Neural progenitor cell (in vitro differentiated cells): ENCODE measurements around the gene RADIL. TPM values are rescaled to one million over a fixed set of nuclear protein-coding genes. Genes with fewer than 3 reads are reported as not detected.

Experiments
- DNase-seq: peaks from one replicate; pipeline ENCODE4 v3.0.0-alpha.2; 2016; ENCODE audit warnings: low spot score
- H2AFZ ChIP-seq: fragments of 200-600 bp; sonication (generic); replicated peaks from 2 replicates; pipeline ENCODE4 v1.6.1; 2016; ENCODE audit warnings: antibody characterized with exemption
- H3F3A ChIP-seq: fragments of 200-600 bp; sonication (generic); 2 replicates; pipeline ENCODE4 v1.6.1; 2016; ENCODE audit warnings: antibody characterized with exemption, low read depth
- H3K27ac ChIP-seq: fragments of 200-600 bp; sonication (generic); 2 replicates; pipeline ENCODE4 v1.5.1; 2016; ENCODE audit warnings: mild to moderate bottlenecking
- H3K27me3 ChIP-seq: fragments of 200-600 bp; sonication (generic); 2 replicates; pipeline ENCODE4 v1.6.1; 2016; ENCODE audit warnings: mild to moderate bottlenecking, moderate library complexity
- H3K36me3 ChIP-seq: fragments of 200-600 bp; sonication (generic); 2 replicates; pipeline ENCODE4 v1.5.1; 2016
- H3K4me1 ChIP-seq: fragments of 200-600 bp; sonication (generic); 2 replicates; pipeline ENCODE4 v1.6.1; 2016; ENCODE audit warnings: mixed run types
- H3K4me2 ChIP-seq: fragments of 200-600 bp; sonication (generic); 2 replicates; pipeline ENCODE4 v1.6.1; 2016
- H3K4me3 ChIP-seq: fragments of 200-600 bp; sonication (generic); 2 replicates; pipeline ENCODE4 v1.5.1; 2016
- H3K79me2 ChIP-seq: fragments of 200-600 bp; sonication (generic); 2 replicates; pipeline ENCODE4 v1.6.1; 2016; ENCODE audit warnings: low read depth
- H3K9ac ChIP-seq: fragments of 200-600 bp; sonication (generic); 2 replicates; pipeline ENCODE4 v1.6.1; 2016
- H3K9me3 ChIP-seq: fragments of 200-600 bp; sonication (generic); 2 replicates; pipeline ENCODE4 v1.5.1; 2016; ENCODE audit warnings: low read depth
- H4K20me1 ChIP-seq: fragments of 200-600 bp; sonication (generic); 2 replicates; pipeline ENCODE4 v1.6.1; 2016; ENCODE audit warnings: low read depth
- H3K27ac Mint-ChIP-seq: 3 replicates; pipeline ENCODE4 v1.8.0; 2021; ENCODE audit warnings: mixed read lengths
- H3K27me3 Mint-ChIP-seq: 2 replicates; pipeline ENCODE4 v1.8.0; 2022; ENCODE audit warnings: low read depth, mild to moderate bottlenecking, inconsistent platforms, moderate library complexity, mixed read lengths; ENCODE audit not compliant: insufficient read depth
- H3K36me3 Mint-ChIP-seq: 3 replicates; pipeline ENCODE4 v1.8.0; 2021; ENCODE audit warnings: mixed read lengths
- H3K4me1 Mint-ChIP-seq: 3 replicates; pipeline ENCODE4 v1.8.0; 2021; ENCODE audit warnings: mixed read lengths
- H3K4me3 Mint-ChIP-seq: 3 replicates; pipeline ENCODE4 v1.8.0; 2021; ENCODE audit warnings: mild to moderate bottlenecking, moderate library complexity, mixed read lengths
- H3K9me3 Mint-ChIP-seq: 3 replicates; pipeline ENCODE4 v1.8.0; 2020; ENCODE audit warnings: mixed read lengths
- EZH2 ChIP-seq: fragments of 200-600 bp; sonication (generic); IDR thresholded peaks from 2 replicates; pipeline ENCODE4 v1.6.1; 2017; ENCODE audit warnings: antibody characterized with exemption, mild to moderate bottlenecking, moderate library complexity
- EZH2phosphoT487 ChIP-seq: fragments of 200-600 bp; sonication (generic); IDR thresholded peaks from 2 replicates; pipeline ENCODE4 v1.6.1; 2017; ENCODE audit warnings: antibody characterized with exemption
- total RNA-seq: library from RNA; depleted of rRNA; stranded (reverse); fragments of >200 nt; gene quantifications from 2 replicates; pipeline ENCODE4 v1.2.3, GENCODE V29; 2015; ENCODE audit warnings: low replicate concordance
- TF ChIP-seq, protein P1 (sequence below): fragments of 200-600 bp; sonication (generic); IDR thresholded peaks from 2 replicates; pipeline ENCODE4 v1.5.1; 2017; ENCODE audit warnings: antibody characterized with exemption, mild to moderate bottlenecking

RADIL gene
- total RNA-seq, 1 donor from 2014 or later = 3.1 TPM

- Mint-ChIP-seq H3K27ac (no peak overlapping the region), H3K4me1 (peaks cover 3% of the 10 kb centered on the region)
- H3K36me3 ChIP-seq = no peaks in the 10 kb centered on the region
These were observed 95.4 kb downstream of the RADIL start for GRCh38 chr7:4787947-4788626.

GRCh38 chr7:4787541-4787940, 96.0 kb downstream of the RADIL start:
- Histone ChIP-seq H3K4me3 (no peak overlapping the region), H3K9ac (no peak overlapping the region), H3F3A (no peaks in the 10 kb centered on the region), H3K36me3 (no peaks in the 10 kb centered on the region), H3K9me3 (no peaks in the 10 kb centered on the region), H3K4me1 (no peaks in the 10 kb centered on the region), H3K27ac (no peak overlapping the region), H3K27me3 (no peaks in the 10 kb centered on the region), H3K79me2 (no peaks in the 10 kb centered on the region), H3K4me2 (no peak overlapping the region), H4K20me1 (no peaks in the 10 kb centered on the region), H2AFZ (no peak overlapping the region)
- peaks cover 2% of the 10 kb centered on the region for H3K27me3 Mint-ChIP-seq
- no peak for DNase-seq
- no peaks in the 10 kb centered on the region for H3K36me3 Mint-ChIP-seq
- TF ChIP-seq, protein P1, sequence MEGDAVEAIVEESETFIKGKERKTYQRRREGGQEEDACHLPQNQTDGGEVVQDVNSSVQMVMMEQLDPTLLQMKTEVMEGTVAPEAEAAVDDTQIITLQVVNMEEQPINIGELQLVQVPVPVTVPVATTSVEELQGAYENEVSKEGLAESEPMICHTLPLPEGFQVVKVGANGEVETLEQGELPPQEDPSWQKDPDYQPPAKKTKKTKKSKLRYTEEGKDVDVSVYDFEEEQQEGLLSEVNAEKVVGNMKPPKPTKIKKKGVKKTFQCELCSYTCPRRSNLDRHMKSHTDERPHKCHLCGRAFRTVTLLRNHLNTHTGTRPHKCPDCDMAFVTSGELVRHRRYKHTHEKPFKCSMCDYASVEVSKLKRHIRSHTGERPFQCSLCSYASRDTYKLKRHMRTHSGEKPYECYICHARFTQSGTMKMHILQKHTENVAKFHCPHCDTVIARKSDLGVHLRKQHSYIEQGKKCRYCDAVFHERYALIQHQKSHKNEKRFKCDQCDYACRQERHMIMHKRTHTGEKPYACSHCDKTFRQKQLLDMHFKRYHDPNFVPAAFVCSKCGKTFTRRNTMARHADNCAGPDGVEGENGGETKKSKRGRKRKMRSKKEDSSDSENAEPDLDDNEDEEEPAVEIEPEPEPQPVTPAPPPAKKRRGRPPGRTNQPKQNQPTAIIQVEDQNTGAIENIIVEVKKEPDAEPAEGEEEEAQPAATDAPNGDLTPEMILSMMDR = no peak
- TF ChIP-seq EZH2 (no peak), EZH2phosphoT487 (no peak)
- no peak overlapping the region for H3K27ac Mint-ChIP-seq
- peak overlapping the region; percentile 64 for H3K4me3 Mint-ChIP-seq
- H3K9me3 Mint-ChIP-seq = no peaks in the 10 kb centered on the region
- H3K4me1 Mint-ChIP-seq = peaks cover 3% of the 10 kb centered on the region

More at GRCh38 chr7:4787947-4788626, 95.4 kb downstream of the RADIL start:
- Histone ChIP-seq H3K27me3 (no peaks in the 10 kb centered on the region), H3K4me1 (no peaks in the 10 kb centered on the region), H2AFZ (no peak overlapping the region), H3F3A (no peaks in the 10 kb centered on the region), H3K4me2 (no peak overlapping the region), H3K9me3 (no peaks in the 10 kb centered on the region), H3K79me2 (no peaks in the 10 kb centered on the region), H3K4me3 (no peak overlapping the region), H4K20me1 (no peaks in the 10 kb centered on the region), H3K9ac (no peak overlapping the region), H3K27ac (no peak overlapping the region)
- TF ChIP-seq, protein P1 = no peak
- TF ChIP-seq EZH2 = no peak
- TF ChIP-seq EZH2phosphoT487 = no peak
- H3K9me3 Mint-ChIP-seq = no peaks in the 10 kb centered on the region
- no peaks in the 10 kb centered on the region for H3K36me3 Mint-ChIP-seq
- H3K27me3 Mint-ChIP-seq = peaks cover 2% of the 10 kb centered on the region
- peak overlapping the region; percentile 64 for H3K4me3 Mint-ChIP-seq
- DNase-seq = no peak

- Histone ChIP-seq H3K4me2 (no peak overlapping the region), H3K27me3 (no peaks in the 10 kb centered on the region), H4K20me1 (no peaks in the 10 kb centered on the region), H3K9me3 (no peaks in the 10 kb centered on the region), H3K36me3 (no peaks in the 10 kb centered on the region), H3K9ac (no peak overlapping the region), H3K79me2 (no peaks in the 10 kb centered on the region), H3K27ac (no peak overlapping the region), H2AFZ (no peak overlapping the region), H3F3A (no peaks in the 10 kb centered on the region), H3K4me3 (no peak overlapping the region), H3K4me1 (no peaks in the 10 kb centered on the region)
- H3K27ac Mint-ChIP-seq = no peak overlapping the region
- H3K27me3 Mint-ChIP-seq = peaks cover 2% of the 10 kb centered on the region
- H3K4me1 Mint-ChIP-seq = no peaks in the 10 kb centered on the region
- H3K4me3 Mint-ChIP-seq = no peak overlapping the region
- no peaks in the 10 kb centered on the region for H3K9me3 Mint-ChIP-seq
- TF ChIP-seq, protein P1 = no peak
- TF ChIP-seq EZH2phosphoT487 = no peak
- no peak for TF ChIP-seq EZH2
- DNase-seq = no peak
- H3K36me3 Mint-ChIP-seq = no peaks in the 10 kb centered on the region
These were observed 97.5 kb downstream of the RADIL start for GRCh38 chr7:4786015-4786414.
